Kidney (tissue), 14 donors: Measurements from ENCODE around the gene C9orf78. TPM values are rescaled to one million over a fixed set of nuclear protein-coding genes. Genes with fewer than 3 reads are reported as not detected.

Source experiments
- DNase-seq, 5 donors: peaks; one replicate each; pipeline ENCODE4 v3.0.0-alpha.2; 2013 to 2020
- FAIRE-seq: peaks from 2 replicates; lab custom pipeline; 2012; peaks lifted over from hg19 to GRCh38; lab: Jason Lieb, UNC
- H3K27ac ChIP-seq, 2 donors: one replicate each; pipeline ENCODE4 v1.7.0; 2013; ENCODE audit warnings: low read depth in 2 of 2, low read length in 2 of 2, inconsistent platforms in 1 of 2
- H3K27me3 ChIP-seq: one replicate; pipeline ENCODE4 v1.7.1; 2013; ENCODE audit warnings: low read length, inconsistent platforms; ENCODE audit not compliant: control insufficient read depth, insufficient read depth
- H3K36me3 ChIP-seq, 3 donors: one replicate each; pipeline versions ENCODE4 v1.7.0 to v1.7.1; 2013; ENCODE audit warnings: low read length in 3 of 3, control low read depth in 1 of 3, inconsistent platforms in 1 of 3; ENCODE audit not compliant: insufficient read depth in 3 of 3, control insufficient read depth in 2 of 3
- H3K4me1 ChIP-seq, 3 donors: one replicate each; pipeline versions ENCODE4 v1.7.0 to v1.7.1; 2013; ENCODE audit warnings: low read length in 3 of 3, inconsistent platforms in 1 of 3, low read depth in 1 of 3; ENCODE audit not compliant: control insufficient read depth in 2 of 3, insufficient read depth in 2 of 3
- H3K4me3 ChIP-seq, 3 donors: one replicate each; pipeline versions ENCODE4 v1.7.0 to v1.8.1; 2013; ENCODE audit warnings: low read length in 3 of 3, control low read depth in 1 of 3, inconsistent platforms in 1 of 3
- H3K9ac ChIP-seq, 3 donors: one replicate each; pipeline versions ENCODE4 v1.7.0 to v1.7.1; 2013; ENCODE audit warnings: low read length in 3 of 3, control low read depth in 1 of 3, inconsistent platforms in 1 of 3
- H3K9me3 ChIP-seq, 3 donors: one replicate each; pipeline versions ENCODE4 v1.7.0 to v1.7.1; 2013; ENCODE audit warnings: low read length in 3 of 3, control low read depth in 1 of 3, inconsistent platforms in 1 of 3; ENCODE audit not compliant: control insufficient read depth in 2 of 3, insufficient read depth in 1 of 3
- CTCF ChIP-seq: IDR thresholded peaks from 3 replicates; pipeline ENCODE4 v1.5.1; 2012; ENCODE audit warnings: mild to moderate bottlenecking, moderate library complexity, borderline replicate concordance; ENCODE audit not compliant: insufficient read depth; ENCODE audit errors: extremely low read depth
- intact Hi-C: fragments of 100-400 bp; cut with DNase I; formaldehyde crosslinking; loops from one replicate; pipeline ENCODE4 v1.11.1; 2022
- polyA plus RNA-seq: library from polyadenylated mRNA; stranded (reverse); fragments of 350-450 nt; fragmentation: Illumina TruSeq; extraction: RNeasy Lipid Tissue Mini Kit (QIAGEN cat#74804); gene quantifications from one replicate; pipeline ENCODE4 v1.2.3, GENCODE V29; 2014; ENCODE audit warnings: low read depth, low replicate concordance; ENCODE audit not compliant: insufficient read depth
- total RNA-seq: library from RNA; stranded (reverse); fragmentation: NEBNext Ultra II Directional; extraction: Animal tissue kit (Norgen Biotek cat#: 25700); gene quantifications from one replicate; pipeline ENCODE4 v1.2.1, GENCODE V29; 2021
- donor health status: control.
- donor health status: control.
- donor health status: control.
- donor health status: control.
- donor health status: control.
- donor health status: DM: yes; HTN: yes; CAD: no.
- donor health status: Normal renal cell carcinoma (clear cell type).

Gene C9orf78
- total and polyA plus RNA-seq, 2 donors from 2014 or later = 39.7 to 62.1 TPM

DNA sequence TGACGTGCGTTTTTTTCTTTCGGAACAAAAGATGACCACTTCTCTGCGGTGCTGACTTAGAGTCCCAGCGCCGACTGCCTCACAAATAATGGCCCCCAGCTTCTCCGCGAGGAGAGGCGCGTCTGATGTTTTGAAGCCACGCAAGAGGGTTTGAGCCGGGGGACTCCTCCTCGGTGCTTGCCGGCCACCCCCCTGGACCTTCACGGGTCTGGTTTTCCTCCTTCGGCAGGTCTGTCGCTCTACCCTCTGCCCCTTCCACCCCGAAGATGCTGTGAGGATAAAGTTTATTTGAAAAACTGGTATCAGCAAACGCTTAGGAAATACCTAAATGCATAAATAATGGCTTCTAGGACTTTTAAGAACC lies 767 bp upstream of the C9orf78 start:
- FAIRE-seq = no peak
- H3K4me3 ChIP-seq = peak overlapping the region; percentile 57 to 99 (median 76)
- H3K27me3 ChIP-seq = no peaks in the 10 kb centered on the region
- H3K9ac ChIP-seq = peak overlapping the region; percentile 4 to 84 (median 15)
- H3K4me1 ChIP-seq = peaks cover 0 to 9% (median 4%) of the 10 kb centered on the region in 3 donors
- no peaks in the 10 kb centered on the region for H3K9me3 ChIP-seq
- peaks cover 5 to 21% (median 6%) of the 10 kb centered on the region in 3 donors for H3K36me3 ChIP-seq
- no peak for TF ChIP-seq CTCF
- H3K27ac ChIP-seq = peak overlapping the region in 1 of 2 donors; percentile 28
- DNase-seq = peak in 1 of 5 donors; percentile 15
- intact Hi-C loops = no loop called here

GRCh38 chr9:129834489-129835127 lies 467 bp downstream of the C9orf78 start:
- intact Hi-C loops = no loop called here
- DNase-seq = peak in 2 of 5 donors; percentile 14 to 75
- no peak for TF ChIP-seq CTCF
- H3K4me1 ChIP-seq = peaks cover 0 to 9% (median 4%) of the 10 kb centered on the region in 3 donors
- H3K9ac ChIP-seq = peak overlapping the region; percentile 85 to 95 (median 90)
- no peaks in the 10 kb centered on the region for H3K27me3 ChIP-seq
- H3K4me3 ChIP-seq = peak overlapping the region; percentile 91 to 99 (median 99)
- H3K9me3 ChIP-seq = no peaks in the 10 kb centered on the region
- peaks cover 5 to 34% (median 9%) of the 10 kb centered on the region in 3 donors for H3K36me3 ChIP-seq
- peak overlapping the region; percentile 76 to 82 for H3K27ac ChIP-seq
- FAIRE-seq = no peak

DNA sequence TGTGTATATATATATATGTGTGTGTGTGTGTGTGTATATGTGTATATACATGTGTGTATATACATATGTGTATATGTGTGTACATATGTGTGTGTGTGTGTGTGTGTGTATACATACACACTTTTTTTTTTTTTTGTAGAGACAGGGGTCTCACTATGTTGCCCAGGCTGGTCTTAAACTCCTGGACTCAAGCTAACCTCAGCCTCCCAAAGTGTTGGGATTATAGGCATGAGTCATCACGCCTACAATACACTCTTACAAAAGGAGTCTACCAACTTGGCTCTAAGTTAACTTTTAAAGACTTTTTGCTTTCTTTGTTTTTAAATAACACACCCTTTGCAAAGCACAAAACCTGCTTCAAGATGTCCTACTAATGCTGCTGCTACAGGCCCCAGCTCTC lies 2.1 kb downstream of the C9orf78 start:
- no peak overlapping the region for H3K27ac ChIP-seq
- TF ChIP-seq CTCF = no peak
- peaks cover 0 to 9% (median 4%) of the 10 kb centered on the region in 3 donors for H3K4me1 ChIP-seq
- intact Hi-C loops = no loop called here
- FAIRE-seq = no peak
- H3K9me3 ChIP-seq = no peaks in the 10 kb centered on the region
- no peaks in the 10 kb centered on the region for H3K27me3 ChIP-seq
- H3K36me3 ChIP-seq = peaks cover 5 to 47% (median 20%) of the 10 kb centered on the region in 3 donors
- no peak overlapping the region for H3K9ac ChIP-seq
- H3K4me3 ChIP-seq = no peak overlapping the region
- no peak for DNase-seq

GRCh38 chr9:129828969-129829368 lies 6.1 kb downstream of the C9orf78 start:
- no peak for TF ChIP-seq CTCF
- intact Hi-C loops = no loop called here
- Histone ChIP-seq H3K9me3 (no peaks in the 10 kb centered on the region), H3K27ac (no peak overlapping the region), H3K4me1 (peaks cover 0 to 4% (median 0%) of the 10 kb centered on the region in 3 donors), H3K9ac (no peak overlapping the region), H3K27me3 (no peaks in the 10 kb centered on the region), H3K4me3 (no peak overlapping the region), H3K36me3 (peaks cover 5 to 53% (median 20%) of the 10 kb centered on the region in 3 donors)
- FAIRE-seq (no peak), DNase-seq (no peak)
